Choroid plexus epithelial cell (primary cell): ENCODE measurements around the gene KCNQ4.

ENCODE experiments used
- DNase-seq: peaks from one replicate; pipeline ENCODE4 v3.0.0-alpha.2; 2010; ENCODE audit warnings: low read depth
- H3K4me3 ChIP-seq: 2 replicates; pipeline ENCODE4 v1.5.1; 2011; ENCODE audit warnings: low read depth, mild to moderate bottlenecking, control low read depth, low read length, moderate library complexity
- CTCF ChIP-seq: conservative IDR thresholded peaks from 2 replicates; pipeline ENCODE4 v1.5.1; 2011; ENCODE audit warnings: low read depth, mild to moderate bottlenecking, control low read depth, inconsistent platforms, low read length, moderate library complexity

KCNQ4 gene

DNA sequence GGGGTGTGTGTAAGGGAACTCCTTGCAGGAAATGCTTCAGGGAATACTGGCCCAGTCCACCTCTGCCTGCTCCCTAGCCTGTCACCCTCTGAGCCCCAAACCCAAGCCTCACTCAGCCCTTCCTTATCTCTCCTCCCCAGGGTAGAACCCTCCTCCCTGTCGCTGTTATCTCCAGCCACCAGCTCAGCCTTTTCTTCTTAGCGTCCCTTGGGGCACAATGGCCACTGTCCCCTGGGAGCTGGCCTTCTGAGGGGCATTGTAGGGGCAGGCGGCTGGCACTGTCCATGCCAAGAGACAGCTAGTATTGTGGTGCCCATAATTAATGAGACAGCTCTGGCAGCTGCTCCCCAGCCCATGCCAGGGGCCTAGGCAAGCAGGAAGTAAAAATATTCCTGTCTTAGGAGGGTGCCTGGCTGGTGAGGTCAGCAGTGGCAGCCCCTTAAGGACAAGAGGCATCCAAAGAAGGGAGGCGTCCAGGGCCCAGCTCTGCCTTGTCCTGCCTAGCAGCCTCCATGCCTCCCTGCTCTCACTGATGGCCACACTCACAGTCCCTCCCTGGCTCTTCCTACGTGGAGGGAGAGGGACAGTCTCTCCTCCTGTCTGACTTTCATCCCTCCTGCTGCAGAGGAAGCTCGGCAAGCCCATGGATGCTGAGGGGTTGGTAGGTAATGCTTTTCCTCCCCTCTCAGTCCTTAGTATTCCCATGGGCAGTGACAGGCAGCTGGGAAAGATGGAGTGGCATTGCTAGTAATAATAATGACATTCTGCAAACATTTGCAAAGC is 37.5 kb downstream of the KCNQ4 start:
- TF ChIP-seq CTCF, result no peak
- H3K4me3 ChIP-seq, result no peak overlapping the region
- DNase-seq, result no peak

- TF ChIP-seq CTCF, result no peak
- DNase-seq, result no peak
- H3K4me3 ChIP-seq, result no peak overlapping the region
Measured at GRCh38 chr1:40822890-40823289, 39.3 kb downstream of the KCNQ4 start.

DNA sequence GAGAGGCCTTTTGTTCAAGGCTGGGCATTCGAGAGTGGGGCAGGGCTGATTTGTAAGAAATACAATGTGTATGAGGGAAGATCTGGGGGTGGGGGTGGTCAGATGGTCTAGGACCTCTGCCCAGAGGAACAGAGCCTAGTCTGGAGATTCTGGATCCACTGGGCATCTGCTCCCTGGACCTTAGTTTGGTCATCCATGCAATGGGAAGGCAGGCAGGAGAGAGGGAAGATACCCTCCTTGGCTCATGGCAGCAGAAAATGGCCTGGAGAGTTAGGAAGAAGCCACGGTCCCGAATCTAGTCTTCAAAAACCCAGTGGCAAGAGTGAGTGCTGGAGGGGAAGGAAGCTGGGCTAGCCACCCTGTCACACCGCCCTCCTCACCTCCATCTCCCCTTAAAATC is 39.8 kb downstream of the KCNQ4 start:
- no peak overlapping the region for H3K4me3 ChIP-seq
- DNase-seq, result no peak
- no peak for TF ChIP-seq CTCF

GRCh38 chr1:40823983-40824382 is 40.4 kb downstream of the KCNQ4 start:
- no peak for DNase-seq
- no peak for TF ChIP-seq CTCF
- no peak overlapping the region for H3K4me3 ChIP-seq

- DNase-seq, result peak; percentile 68
- TF ChIP-seq CTCF, result no peak
- no peak overlapping the region for H3K4me3 ChIP-seq
Measured at GRCh38 chr1:40824591-40825434, 41.2 kb downstream of the KCNQ4 start.

DNA sequence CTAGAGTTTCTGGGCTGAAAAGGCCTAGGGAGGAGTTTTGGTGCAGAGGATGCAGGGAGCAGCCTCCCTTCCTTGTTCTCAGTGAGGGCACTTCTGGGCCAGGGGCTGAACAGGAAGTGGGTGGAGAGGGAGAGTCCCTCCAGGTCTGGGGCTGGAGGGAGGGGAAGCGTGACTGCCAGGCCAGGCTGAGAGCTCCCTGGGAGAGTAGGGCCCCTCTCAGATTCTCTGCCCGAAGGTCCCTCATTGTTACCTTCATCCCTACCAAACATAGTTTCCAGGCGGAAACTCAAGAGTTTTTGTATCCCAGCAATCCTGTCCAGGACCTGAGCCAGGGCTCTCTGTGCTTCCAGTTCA is 41.8 kb downstream of the KCNQ4 start:
- no peak overlapping the region for H3K4me3 ChIP-seq
- TF ChIP-seq CTCF, result no peak
- DNase-seq, result no peak
